ENCODE results near the gene HCFC1.

The HCFC1 gene

DNA sequence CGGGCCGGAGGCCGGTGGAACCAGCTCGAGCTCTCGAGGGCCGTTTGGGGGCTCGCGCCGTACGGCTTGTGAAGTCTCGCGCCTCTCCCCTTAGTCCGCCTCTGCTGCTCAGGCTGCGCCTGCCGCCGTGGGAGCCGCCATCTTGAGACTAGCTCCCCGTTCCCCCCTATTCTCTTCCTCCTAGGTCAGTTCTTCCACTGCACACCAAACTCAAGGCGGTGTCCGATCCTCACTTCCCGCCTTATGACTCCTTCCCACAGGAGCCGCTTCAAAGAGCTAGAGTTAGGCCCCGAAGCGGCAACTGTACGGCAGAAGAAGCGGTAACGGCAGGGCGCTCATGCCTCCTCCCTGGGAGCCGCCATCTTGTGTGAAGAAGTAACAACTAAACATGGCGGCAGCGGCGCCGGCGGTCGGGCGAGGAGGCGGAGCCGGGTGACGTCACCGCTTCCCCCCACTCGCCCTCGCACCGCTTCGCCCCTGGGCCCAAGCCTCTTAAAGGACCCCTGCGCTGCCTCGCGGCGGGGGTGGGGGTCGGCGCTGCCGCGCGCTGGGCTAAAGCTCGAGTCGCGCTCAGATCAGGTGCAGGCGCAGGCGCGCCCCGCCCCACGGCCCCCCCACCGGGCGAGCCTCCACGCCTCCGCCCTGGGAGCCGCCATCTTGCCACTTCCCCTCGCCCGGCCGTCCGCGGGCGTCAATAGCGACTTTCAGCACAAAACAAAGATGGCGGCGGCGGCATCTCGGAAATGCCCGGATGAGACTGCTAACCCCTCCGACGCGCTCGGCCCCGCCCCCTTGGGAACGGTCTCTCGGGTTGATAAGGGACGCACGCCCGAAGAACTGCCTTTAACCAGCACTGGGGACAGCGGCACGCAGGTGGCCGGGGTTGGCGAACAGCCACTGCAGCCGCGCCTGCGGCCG lies at the start of gene HCFC1:
HCFC1 (minus strand) TSS at position 369 of the 918 bp plus-strand sequence. CDS start 978 bp downstream, outside the sequence.
- DNase-seq (ENCODE audit: low spot score) = peak; percentile 93

DNA sequence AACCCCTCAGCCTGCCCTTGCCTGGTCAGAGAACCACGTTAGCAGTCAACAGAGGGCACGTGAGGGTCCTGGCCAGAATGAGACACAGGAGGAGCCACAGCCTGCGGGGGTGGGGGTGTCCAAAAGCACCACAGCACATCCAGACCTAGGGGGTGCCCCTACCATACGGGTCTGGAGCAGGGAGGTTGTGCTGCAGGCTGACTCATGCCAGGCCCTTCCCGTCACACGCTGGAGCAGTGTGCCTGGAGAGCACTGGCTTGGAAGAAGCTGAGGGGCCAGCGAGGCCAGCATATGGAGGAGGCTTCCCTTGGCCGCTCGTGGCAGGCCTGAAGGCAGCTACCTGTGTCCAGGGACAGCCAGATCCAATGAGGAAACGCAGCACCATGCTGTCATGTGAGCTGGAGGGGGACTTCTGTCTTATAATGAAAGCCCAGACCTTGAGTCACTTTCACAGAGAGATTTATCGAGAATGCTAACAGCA lies 49.6 kb upstream of the HCFC1 start:
- no peak for DNase-seq (ENCODE audit: low spot score)

DNA sequence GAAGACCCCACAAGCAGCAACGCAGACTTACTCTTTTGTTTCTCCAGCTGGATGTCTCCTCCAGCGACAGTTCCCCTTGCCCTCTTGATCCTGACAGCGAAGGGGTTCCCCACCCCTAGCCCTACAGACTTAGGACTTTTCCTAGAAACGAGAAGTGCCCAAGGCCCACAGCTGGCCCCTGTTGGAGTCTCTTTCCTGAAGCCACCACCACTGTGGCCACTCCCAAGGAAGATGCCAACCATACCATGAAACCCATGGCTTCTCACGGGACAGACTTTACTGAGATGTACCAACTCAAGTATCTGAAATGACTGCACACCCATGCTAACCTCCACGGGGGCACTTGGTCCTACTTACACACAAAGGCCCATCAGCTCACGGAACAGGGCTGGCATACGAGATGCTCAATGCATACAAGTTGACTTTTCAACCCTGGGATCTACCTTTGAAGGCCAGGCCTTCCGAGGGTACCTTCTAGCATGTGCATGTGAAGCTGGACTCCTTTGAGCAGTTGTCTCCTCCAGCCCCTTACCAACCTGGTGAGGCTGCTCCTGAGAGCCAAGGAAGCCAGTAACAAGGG lies 49.0 kb upstream of the HCFC1 start:
- no peak for DNase-seq (ENCODE audit: low spot score)

DNA sequence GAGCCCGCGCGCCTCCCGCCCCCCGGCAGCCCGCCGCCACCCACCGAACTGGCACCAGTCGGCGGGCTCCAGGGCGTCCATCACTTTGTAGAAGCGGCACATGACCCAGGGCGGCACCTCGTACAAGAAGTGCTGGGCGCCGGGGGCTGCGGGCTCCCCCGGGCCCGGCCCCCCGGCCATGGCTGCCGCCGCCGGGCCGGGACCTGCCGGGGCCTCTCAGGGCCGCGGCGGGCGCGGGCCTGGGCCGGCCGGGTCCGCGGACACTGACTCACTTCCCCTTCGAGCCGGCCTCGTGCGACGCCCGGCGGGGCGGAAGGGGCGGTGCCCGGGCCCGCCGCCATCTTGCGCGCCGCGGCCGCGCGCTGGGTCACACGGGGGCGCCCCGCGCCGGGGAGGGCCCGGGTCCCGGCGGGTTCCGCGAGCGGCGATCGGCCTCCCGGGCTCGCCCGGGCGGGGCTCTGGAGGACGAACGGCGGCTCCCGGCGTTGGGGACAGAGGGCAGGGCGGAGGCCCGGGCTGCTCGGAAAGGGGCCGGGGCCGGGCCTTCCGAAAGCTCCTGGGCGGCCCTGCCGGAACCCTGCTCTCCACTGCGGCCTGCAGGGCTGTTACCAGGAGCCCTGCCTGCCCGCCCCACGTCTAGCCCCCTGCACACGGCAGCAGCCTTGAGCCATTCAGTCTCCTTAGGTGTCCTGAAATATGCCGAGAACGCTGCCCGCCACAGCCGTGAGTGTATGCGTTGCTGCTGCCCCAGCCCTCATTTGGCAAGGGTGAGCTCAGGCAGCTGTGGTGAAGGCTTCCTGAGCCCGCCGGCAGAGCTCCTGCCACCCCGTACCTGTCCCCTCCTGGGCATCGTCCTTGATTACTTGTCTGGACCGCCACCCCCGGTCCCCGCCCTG lies 48.3 kb upstream of the HCFC1 start, which contains the start of gene IRAK1:
IRAK1 (minus strand) TSS at position 270 of the 896 bp plus-strand sequence; CDS start at position 180, 90 bp downstream.
- DNase-seq (ENCODE audit: low spot score) = peak; percentile 75

- DNase-seq (ENCODE audit: low spot score) = peak; percentile 32
Observed at GRCh38 chrX:154019061-154019621, 47.5 kb upstream of the HCFC1 start.

DNA sequence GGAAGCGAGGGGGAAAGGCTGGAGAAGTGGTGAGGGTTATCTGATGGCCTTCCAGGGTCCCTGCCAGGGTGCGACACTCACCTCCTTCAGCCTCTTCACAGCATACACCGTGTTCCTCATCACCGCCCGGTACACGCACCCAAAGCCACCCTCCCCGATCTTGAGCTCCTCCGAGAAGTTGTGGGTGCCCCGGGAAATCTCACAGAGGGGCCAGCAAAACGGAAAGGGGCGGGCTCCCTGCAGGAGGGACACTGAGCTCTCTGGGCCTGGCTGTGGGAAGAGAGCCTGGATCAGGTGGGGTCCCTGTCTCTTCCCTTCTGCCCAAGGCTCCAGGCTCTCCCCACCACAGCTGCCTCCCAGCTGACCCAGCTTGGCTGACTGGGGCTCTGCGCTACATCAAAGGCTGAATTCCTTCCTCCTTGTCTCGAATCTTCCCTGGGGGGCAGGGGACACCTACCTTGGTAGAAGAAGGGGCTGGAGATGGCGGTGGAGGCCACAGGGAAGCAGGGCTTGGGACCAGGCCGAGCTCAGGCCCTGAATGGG lies 47.0 kb upstream of the HCFC1 start:
- no peak for DNase-seq (ENCODE audit: low spot score)

GRCh38 chrX:154017766-154018517 lies 46.3 kb upstream of the HCFC1 start:
- DNase-seq (ENCODE audit: low spot score) = no peak

DNA sequence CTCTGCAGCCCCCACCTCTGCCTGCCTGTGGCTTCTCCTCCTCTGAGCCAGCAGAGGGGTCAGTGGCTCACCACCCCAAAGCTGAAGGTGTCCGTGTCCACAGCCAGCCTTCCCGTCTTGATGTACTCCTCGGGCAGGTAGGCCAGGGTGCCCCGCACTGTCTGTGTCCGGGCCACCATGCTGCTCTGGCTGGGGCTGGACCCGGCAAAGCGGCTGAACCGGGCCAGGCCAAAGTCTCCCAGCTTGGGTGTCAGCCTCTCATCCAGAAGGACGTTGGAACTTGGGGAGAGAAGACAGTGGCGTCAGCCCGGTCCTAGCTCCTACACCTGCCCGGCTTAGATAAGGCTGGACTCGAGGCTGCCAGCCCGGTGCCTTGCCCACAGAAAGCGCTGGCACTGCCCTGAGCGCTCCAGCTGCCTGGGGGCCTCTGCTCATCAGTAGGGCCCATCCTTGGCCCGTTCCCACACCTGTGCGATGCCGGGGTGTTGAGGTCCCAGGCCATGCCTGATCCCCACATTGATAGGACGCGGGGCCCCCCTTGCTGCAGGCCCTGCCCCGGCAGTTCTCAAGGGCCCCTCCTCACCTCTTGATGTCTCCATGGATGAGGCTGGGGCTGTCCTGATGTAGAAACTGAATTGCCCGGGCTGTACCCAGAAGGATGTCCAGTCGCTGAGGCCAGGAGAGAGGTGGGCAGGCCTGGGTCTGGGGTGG lies 44.9 kb upstream of the HCFC1 start:
- DNase-seq (ENCODE audit: low spot score) = no peak

- DNase-seq (ENCODE audit: low spot score) = no peak
Observed at GRCh38 chrX:154015581-154016264, 44.1 kb upstream of the HCFC1 start.

DNA sequence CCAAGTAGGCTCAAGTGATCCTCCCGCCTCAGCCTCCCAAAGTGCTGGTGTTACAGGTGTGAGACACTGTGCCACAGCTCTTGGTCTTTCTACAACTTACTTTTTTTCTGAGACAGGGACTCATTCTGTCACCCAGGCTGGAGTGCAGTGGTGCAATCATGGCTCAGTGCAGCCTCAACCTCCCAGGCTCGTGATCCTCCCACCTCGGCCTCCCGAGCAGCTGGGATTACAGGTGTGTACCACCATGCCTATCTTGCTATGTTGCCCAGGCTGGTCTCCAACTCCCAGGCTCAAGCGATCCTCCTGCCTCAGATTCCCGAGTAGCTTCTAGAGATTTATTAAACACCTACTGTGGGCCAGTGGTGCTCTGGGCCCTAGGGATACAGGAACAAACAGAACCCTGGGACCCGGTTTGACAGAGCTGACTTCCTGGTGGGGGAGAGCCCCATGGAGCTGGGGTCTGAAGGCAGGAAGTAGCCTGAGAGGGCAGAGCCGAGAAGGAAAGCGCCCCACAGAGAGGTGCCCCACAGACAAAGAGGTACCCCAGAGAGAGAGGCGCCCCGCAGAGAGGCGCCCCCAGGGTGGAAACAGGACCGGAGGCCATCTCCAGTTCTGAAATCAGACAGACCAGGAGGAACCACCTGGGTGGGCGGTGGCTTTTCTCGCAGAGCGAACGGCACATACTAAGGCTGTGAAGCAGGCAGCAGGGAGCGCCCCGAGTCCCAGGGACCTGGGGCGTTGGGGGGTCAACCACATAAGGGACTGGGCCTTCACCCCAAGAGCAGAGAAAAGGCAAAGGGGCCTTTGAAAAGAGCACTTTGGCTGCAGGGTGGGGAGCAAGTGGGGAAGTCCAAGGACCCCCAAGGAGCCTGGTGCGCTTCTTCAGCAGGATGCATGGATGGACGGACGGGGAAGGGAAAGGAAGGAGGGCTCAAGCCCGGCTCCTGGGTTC lies 43.1 kb upstream of the HCFC1 start:
- no peak for DNase-seq (ENCODE audit: low spot score)

- peak; percentile 76 for DNase-seq (ENCODE audit: low spot score)
Observed at GRCh38 chrX:154013614-154014360, 42.2 kb upstream of the HCFC1 start.

GRCh38 chrX:154013001-154013421 lies 41.4 kb upstream of the HCFC1 start:
- DNase-seq (ENCODE audit: low spot score) = no peak

DNA sequence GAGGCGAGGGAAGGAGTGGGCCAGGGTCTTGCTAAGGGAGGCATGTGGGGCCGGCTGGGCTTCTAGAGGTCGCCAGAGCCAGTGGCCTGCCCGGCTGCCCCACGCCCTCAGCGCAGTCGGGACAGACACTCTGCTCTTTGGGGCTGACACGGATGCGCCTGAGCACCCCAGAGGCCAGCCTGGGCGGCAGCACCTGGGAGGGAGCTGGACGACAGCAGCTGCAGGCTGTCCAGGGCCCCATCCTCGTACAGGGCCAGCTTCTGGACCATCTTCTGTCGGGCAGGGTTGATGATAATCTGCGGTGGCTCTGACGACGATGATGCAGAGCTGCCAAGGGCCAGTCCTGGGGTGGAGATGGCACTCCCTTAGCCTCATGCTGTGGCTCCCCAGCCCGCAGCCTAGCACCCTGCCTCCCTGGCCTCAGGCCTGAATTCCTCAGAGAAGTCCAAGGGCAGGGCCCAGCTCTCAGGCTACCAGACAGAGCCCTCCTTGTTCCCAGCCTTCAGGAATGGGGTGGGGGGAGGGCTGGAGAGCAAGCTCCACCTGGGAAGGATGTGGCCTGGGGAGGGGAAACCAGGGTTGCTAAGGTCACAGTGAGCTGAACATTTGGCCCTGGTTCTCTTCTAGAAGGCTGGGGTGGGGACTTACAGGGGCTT lies 40.8 kb upstream of the HCFC1 start:
- DNase-seq (ENCODE audit: low spot score) = no peak

- DNase-seq (ENCODE audit: low spot score) = no peak
Observed at GRCh38 chrX:154011376-154012335, 40.0 kb upstream of the HCFC1 start.

DNA sequence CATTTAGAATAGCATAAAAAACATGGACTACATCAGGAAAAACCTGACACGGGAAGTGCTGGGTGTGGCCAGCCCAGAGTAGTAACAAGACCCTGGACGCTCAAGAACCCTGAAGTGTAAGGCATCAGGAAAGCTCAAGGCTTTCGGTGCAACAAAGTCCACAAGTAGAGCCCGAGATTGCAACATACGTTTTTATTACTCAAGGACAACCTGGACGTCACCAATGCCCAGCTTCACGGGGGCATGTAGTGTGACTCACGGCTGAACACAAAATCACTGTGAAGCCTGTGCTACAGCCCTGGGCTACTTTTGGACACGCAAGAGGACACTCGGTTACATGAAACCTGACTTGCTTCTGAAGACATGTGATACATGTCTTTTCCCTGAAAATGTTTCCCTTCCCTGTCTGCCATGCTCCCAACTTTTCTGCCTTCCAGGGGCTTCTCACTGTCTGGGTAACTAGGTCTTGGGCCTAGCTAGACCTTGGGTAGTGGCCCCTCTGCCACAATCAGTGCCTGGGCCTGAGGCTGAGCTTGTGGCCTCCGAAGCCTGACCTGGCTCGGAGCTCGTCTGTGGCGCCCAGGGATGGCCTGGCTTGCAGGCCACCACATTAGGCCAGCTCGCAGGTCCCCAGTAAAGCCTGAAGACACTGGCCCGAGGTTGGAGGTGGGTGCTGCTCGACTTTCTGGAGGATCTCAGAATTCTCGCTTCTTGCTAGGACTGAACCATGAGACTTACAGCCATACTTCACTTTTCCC lies 38.9 kb upstream of the HCFC1 start:
- DNase-seq (ENCODE audit: low spot score) = no peak
